GM12864 (cell line): ENCODE results near the gene CHD9.
"Not testable (repeated sequence)": the region's sequence is repeated elsewhere in the genome, so short reads cannot be mapped to it uniquely, and the experiment has no call there.

Experiments
- DNase-seq: peaks from one replicate; pipeline ENCODE4 v3.0.0-alpha.2; 2011; ENCODE audit warnings: low read depth
- H3K4me3 ChIP-seq: 2 replicates; pipeline ENCODE4 v1.5.1; 2011; ENCODE audit warnings: mild to moderate bottlenecking, low read depth, low read length, control low read depth
- TF ChIP-seq, protein P1 (sequence below): IDR thresholded peaks from 2 replicates; pipeline ENCODE4 v1.5.1; 2011; ENCODE audit warnings: low read depth, mild to moderate bottlenecking, moderate library complexity, low read length, control low read depth, inconsistent platforms; ENCODE audit errors: missing control alignments

Gene CHD9

GRCh38 chr16:53040788-53041187, 14.0 kb upstream of the CHD9 start:
- no peak for DNase-seq
- TF ChIP-seq, protein P1, sequence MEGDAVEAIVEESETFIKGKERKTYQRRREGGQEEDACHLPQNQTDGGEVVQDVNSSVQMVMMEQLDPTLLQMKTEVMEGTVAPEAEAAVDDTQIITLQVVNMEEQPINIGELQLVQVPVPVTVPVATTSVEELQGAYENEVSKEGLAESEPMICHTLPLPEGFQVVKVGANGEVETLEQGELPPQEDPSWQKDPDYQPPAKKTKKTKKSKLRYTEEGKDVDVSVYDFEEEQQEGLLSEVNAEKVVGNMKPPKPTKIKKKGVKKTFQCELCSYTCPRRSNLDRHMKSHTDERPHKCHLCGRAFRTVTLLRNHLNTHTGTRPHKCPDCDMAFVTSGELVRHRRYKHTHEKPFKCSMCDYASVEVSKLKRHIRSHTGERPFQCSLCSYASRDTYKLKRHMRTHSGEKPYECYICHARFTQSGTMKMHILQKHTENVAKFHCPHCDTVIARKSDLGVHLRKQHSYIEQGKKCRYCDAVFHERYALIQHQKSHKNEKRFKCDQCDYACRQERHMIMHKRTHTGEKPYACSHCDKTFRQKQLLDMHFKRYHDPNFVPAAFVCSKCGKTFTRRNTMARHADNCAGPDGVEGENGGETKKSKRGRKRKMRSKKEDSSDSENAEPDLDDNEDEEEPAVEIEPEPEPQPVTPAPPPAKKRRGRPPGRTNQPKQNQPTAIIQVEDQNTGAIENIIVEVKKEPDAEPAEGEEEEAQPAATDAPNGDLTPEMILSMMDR: no peak
- H3K4me3 ChIP-seq: no peak overlapping the region

- H3K4me3 ChIP-seq: no peak overlapping the region
Measured at GRCh38 chr16:53041320-53042051, 13.3 kb upstream of the CHD9 start.

DNA sequence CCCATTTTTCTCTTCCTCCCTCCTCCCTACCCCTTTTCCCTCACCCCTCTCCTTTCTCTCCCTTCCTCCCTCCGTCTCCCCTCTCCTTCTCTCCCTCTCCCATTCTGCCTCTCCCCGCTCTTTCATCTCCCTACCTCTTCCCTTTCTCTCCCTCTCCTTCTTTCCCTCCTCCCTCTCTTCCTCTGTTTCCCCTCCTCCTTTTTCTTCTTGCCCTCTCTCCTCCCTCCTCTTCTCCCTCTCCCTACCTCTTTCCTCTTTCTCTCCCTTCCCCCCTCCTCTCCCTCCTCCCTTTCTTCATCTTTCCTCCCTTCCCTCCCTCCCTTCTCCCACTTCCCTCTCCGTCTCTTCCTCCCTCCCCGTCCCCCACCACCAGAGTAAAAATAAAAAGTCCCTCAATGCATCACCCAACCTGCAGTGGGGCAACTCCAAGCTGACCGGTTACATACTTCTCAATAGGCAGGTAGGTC, 12.5 kb upstream of the CHD9 start:
- no peak for DNase-seq
- TF ChIP-seq, protein P1: no peak
- H3K4me3 ChIP-seq: no peak overlapping the region

More at GRCh38 chr16:53041320-53042051, 13.3 kb upstream of the CHD9 start:
- TF ChIP-seq, protein P1: no peak
- DNase-seq: no peak

DNA sequence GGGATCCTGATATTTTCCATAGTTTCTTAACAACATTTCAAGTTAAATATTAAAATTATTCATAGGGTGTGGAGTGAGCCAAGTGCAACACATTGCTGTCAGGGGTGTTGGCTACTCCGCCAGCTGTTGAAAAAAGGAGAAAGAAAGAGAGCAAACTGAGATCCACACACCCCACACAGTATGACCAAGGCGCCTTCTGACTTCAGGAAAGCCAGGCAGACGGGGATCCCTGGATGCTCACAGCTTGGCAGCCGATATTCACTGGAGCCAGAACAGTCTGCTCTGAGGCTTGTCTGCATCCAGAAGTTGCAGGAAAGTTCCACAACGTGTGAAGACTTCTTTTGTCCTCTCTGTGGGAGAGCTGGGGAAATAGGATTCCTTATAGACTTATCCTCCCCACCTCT, 11.4 kb upstream of the CHD9 start:
- TF ChIP-seq, protein P1: no peak

GRCh38 chr16:53043986-53044601, 10.7 kb upstream of the CHD9 start:
- DNase-seq: no peak
- TF ChIP-seq, protein P1: no peak
- H3K4me3 ChIP-seq: no peak overlapping the region

More for the DNA sequence above, 11.4 kb upstream of the CHD9 start:
- H3K4me3 ChIP-seq: no peak overlapping the region
- no peak for DNase-seq

- DNase-seq: no peak
- H3K4me3 ChIP-seq: no peak overlapping the region
- TF ChIP-seq, protein P1: no peak
Measured at GRCh38 chr16:53045341-53046220, 9.2 kb upstream of the CHD9 start.

DNA sequence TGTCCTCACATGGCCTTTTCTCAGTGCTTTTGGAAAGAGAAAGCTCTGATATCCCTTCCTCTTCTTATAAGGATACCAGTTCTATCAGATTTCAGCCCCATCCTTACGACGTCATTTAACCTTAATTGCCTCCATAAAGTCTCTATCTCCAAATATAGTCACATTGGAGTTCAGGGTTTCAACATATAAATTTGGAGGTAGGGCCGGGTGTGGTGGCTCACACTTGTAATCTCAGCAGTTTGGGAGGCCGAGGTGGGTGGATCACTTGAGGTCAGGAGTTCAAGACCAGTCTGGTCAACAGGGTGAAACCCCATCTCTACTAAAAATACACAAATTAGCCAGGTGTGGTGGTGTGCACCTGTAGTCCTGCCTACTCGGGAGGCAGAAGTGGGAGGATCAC, 7.3 kb upstream of the CHD9 start:
- not testable (repeated sequence) for H3K4me3 ChIP-seq, DNase-seq
